NCI-H82 treated with DMSO at 0.1 percent for 48 hours (cell line): ENCODE measurements around the gene TGFBI.

Experiments used
- DNase-seq: peaks from one replicate; lab custom pipeline; 2025; ENCODE audit not compliant: unreplicated experiment; lab: John Stamatoyannopoulos, UW

The TGFBI gene

DNA sequence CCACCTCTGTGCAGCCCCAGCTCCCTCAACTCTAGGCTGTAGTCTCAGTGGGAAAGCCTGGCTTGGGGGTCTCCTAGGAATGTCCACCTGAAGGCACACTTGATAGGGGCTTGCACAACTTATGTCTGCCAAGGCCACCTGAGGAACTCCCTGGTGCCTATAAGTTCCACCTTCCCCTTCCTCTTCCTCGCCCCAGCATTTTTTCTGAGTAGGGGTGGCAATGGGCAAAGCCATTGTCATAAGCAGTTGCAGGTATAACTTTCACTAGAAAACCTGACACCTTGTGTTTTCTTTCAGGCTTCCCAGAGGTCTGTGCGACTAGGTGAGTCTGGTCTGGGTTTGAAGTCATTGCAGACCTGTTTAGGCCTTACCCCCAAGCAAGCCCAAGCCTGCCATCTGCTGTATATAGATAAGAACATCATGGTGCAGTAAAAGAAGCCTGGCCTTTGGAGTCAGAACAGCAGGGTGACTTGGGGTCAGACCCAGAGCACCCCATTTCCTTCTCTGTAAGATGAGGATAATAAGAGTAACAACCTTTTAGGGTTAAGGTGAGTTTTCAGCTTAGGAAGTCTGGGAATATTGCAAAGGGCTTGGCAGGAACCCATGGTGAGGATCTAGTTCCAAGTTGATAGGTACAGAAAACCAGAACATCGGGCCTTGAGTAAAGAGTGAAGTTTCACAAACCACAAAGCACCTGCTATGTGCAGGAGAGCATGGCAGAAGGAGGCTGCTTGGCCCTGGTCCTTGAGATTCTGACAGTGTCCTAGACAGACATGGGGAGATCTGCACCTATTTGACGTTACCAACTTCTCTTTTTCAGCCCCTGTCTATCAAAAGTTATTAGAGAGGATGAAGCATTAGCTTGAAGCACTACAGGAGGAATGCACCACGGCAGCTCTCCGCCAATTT is 33.8 kb downstream of the TGFBI start:
- no peak for DNase-seq

DNA sequence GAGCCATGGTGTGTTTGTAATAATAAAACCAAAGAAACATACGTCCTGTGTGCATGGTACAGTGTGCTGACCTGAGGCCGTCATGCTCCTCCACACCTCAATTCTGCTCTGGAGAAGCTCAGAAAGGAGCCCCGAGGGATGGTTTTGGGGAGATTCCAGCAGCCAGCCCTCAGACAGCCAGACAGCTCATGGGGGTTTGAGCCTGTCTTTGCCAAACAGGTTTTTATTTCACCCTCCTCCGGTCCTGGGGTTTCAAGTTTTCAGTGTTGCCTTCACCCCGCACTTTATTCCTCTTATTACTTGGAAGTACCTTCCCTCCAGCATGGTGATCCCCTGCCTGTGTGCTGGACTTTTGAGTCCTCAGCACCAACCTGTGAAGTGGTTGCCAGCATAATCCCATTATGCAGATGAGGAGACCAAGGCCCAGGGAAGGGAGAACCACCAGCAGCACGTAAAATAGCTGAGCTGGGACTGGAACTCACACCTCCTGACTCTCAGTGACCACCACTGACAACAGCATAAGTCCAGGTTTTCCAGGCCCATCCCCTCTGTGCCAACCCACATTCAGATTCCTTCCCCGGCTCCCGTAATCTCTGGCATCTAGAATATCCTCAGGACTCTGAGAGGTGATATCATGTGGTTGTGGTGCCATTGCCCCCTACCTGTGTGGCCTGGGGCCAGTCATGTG is 35.1 kb downstream of the TGFBI start:
- no peak for DNase-seq

DNA sequence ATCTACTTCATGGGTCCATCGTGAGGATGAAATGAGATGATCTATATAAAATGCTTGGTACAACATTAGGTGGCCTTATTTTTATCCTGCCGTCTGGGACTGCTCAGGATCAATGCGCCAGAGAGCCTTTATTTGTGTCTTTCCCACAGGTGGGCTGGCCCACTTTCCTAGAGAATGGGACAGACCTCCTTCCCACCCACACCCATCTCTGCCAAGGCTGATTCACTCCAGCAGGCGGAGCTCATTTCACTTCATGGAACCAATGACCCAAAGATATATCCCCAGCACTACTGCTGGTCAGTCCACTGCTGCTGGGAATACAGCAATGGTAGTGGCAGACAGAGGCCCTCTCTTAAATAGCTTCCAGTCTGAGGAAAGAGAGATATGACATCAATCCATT is 35.7 kb downstream of the TGFBI start:
- DNase-seq, result no peak

DNA sequence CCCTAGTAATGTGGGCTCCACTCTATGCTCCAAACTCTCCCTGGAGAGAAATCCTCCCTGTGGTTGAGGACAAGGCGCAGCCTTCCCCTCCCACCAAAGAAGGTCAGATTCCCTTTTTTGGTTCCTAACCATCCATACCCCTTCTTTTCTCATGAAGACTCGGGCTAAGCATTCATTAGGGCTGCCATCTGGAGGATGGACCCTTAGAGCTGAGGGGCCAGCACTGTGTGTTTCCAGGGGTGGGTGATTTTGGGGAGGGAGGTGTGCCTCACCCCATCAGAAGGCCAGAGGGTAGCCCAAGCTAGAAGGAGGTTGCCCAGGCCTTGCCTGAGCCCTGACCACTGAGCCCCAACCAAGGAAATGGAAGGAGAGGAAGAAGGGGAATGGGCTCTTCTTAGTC is 36.8 kb downstream of the TGFBI start:
- no peak for DNase-seq

DNA sequence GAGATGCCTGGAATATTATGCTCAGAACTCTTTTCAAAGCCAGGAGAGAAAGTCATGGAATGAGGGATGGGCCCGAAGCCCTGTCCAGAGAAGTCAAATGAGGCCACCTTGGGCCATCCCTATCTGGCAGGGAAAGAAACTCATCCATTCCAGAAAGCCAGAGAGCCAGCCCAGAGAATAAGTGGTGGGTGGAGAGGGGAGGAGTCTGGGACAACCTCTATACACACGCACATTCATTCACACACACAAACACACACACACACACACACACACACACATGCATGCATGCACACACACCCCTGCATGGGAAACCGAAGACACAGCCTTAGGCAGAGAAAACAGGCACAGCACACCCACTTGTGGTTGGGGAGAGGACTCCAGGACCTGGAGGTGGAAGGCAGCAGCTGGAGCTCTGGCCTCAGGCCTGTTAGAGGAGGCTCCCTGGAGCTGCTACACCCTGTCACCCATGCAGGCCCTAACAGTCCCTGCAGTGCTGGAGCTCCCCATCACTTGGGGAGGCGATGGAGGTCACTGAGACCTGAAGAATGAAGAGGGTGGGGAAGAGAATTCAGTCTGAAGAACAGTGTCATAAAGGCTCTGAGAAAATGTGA is 38.0 kb downstream of the TGFBI start:
- DNase-seq, result no peak

DNA sequence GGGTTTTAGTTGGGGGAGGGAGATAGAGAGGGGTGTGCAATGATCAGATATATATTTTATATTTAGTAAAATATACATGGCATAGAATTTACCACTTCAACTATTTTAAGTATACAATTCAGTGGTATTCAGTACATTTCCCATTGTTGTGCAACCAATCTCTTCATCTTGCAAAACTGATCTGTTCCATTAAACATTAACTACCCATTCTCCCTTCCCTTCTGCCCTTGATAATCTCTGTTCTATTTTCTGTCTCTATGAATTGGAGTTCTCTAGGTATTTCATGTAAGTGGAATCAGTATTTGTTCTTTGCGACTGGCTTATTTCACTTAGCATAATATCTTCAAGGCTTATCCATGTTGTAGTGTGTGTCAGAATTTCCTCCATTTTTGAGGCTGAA is 38.6 kb downstream of the TGFBI start:
- no peak for DNase-seq

DNA sequence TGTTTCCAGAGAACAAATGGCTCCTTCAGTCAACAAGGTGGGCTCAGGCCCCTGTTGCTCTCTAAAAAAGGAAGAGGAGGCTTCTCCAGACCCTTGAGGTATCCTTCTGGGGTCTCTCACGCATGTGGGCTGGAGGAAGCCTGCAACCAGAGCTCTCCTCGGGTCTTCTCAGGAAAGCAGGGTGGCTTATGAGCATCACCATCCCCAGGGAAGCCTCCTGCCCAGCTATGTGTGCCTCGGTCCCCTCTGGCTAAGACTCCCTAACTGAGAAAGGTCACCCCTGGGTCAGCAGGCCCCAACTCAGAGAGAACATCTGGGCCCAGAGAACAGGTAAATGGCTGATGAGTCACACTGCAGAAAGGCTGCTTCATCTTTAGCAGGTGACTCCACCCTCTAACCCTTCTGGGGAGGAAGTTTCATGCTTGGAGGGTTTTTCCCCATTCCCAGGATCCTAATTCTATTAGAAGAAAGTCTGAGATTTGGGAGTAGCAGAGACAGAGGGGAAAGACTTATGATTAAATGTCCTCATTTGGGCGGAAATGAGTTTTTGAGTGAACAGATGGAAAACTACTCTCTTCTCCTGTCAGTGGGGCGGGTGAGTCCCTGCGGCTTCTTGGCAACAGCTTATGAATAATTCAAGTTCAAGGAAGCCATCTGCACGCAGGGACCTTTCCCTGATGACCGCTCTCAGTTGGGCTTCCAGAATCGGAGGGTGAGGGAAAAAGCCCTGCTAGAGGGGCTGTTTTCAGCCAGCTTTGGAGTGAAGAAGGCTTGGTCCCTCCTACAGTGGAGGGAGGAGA is 41.9 kb downstream of the TGFBI start:
- DNase-seq, result no peak

DNA sequence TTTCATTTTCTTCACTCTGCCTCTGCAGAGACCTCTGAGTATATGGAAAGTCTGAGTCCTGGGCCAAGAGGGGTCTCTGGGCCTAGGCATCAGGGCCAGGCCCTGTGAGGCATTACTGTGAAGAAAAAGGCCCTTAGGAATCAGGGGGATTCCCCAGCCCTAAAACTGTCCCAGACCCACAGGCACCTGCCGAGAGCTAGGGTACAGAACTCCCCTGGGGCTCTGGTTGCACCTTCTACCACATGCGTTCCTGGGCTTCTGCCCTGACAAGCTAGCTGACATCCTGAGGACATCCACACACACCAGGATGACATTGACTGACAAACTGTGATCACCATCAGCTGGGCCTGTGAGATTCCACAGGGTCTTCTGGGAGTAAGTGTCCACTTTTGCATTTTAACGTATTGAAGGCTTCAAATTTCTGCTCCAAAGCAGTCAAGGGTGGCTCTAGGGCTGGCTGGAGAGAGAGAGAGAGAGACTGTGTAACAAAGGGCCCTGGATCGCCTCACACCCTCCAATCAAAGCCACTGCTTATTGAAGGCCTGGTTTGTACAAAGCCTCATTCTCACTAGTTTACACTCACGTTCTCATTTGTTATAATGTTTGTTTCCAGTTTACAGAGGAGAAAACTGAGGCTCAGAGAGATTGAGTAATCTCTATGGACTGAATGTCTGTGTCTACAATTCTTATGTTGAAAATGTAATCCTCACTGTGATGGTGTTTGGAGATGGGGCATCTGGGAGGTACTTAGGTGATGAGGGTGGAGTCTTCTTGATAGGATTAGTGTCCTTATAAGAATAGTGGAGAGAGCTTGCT is 45.1 kb downstream of the TGFBI start:
- peak; percentile 59 for DNase-seq

DNA sequence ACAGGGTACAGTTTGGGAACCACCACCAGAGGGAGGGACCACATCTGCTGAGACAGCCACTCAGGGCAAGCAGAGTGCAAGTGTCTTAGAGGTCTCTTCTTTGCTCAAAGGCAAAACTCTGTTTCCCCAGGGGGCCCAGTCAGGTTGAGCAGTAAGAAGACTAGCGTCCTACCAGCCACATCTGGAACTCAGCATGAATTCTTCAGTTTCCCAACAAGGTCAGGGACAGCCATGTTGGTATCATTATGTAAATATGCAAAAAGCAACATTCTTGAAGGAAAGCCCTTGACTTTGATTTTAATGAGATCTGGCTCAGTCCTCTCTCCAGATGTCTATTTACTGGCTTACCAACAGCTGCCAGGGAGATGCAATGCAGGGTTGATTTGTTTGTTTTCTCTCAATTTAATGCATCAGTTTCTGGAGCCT is 46.7 kb downstream of the TGFBI start:
- no peak for DNase-seq

DNA sequence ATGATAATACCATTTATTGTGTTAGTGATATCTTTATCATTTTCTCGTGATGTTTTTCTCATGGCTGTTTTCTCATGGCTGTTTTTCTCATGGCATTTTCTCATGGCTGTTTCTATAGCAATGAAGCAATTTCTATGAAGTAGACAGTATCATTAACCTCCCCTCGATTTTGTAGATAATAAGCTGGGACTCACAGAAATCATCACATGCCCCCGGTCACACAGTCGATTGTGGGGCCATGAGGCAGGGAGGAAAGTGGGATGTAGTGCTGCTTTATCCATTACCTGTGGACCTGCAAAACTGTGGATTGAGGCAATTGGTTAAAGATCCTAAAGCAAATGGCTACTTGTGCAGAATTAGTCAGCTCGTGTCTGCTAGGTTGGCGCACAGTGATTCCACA is 47.3 kb downstream of the TGFBI start:
- no peak for DNase-seq

DNA sequence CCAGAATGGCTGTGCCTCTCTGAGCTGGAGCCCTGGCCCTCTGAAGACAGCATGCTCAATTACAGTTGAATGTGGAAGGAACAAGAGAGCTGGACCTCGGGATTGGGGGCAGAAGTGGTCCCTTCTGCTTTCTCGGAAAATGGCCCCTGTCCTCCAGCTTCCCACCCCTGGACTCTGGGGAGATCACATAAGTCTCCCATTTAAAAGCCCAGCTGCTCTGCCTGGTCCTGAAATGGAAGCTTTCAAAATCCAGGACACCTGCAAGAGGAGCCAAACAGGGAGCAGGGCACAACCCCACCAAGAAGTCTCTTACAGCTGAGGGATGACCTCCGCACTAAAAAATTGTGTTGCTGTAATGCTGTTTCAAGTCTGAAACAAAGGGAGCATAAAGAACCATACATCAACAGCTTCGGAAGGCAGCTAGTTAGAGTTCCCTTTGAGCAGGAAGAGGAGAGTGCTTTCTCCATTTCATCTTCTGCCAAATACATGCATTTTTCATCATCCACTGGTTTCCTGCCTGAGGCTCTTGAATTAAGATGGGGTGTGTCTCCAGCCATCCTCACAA is 48.2 kb downstream of the TGFBI start:
- no peak for DNase-seq

DNA sequence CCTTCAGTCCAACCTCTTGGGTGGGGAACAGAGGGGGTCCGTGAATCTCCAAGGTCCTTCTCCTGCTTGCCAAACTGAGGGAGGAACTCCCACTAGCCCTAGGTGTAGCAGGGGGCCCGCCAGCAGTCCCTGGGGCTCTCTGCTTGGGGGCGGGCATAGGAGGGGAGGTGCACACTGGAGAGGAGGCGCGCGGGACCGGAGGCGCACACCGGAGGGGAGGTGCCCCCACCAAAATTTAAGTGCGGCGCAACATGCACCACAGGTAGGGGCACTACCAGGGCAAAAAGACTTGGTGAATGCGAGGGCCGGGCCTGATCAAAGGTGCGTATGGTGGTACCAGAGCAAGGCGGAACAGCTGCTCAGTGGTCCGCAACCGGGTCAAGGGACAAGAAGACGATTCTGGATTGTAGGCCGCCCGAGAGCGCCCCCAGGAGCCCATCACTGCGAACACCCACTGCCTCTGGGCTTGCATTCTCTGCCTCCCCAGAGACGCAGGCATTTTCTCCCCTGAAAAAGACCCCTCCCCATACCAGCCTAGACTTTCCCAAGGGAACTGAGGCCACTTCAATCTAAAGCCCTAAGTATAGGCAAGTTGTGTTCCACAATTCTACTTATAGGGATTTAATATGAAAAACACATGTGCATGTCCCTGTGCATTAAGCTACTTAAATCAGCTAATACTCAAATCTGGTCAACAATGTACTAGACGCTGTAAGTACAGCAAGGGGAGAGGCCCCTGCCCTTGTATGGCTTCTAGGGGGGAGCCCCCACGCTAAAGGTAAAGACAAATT is 50.6 kb downstream of the TGFBI start:
- DNase-seq, result peak; percentile 39

DNA sequence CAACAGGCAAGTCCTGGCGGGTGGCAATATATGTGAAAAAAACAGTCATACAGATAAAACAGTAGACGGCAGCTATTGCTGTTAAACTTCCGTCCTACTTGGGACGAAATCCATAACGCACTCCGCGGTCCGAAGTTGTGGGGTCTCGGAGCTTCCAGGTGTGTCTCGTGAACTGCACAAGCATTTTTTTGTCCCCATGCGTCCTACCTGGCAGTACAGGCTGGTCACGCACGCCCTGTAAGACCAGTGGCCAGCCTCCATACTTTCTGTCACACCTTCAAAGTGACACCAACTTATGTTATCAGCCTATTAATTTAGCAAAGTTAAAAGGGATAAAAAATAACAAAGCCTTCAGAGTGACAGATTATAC is 51.3 kb downstream of the TGFBI start:
- no peak for DNase-seq

DNA sequence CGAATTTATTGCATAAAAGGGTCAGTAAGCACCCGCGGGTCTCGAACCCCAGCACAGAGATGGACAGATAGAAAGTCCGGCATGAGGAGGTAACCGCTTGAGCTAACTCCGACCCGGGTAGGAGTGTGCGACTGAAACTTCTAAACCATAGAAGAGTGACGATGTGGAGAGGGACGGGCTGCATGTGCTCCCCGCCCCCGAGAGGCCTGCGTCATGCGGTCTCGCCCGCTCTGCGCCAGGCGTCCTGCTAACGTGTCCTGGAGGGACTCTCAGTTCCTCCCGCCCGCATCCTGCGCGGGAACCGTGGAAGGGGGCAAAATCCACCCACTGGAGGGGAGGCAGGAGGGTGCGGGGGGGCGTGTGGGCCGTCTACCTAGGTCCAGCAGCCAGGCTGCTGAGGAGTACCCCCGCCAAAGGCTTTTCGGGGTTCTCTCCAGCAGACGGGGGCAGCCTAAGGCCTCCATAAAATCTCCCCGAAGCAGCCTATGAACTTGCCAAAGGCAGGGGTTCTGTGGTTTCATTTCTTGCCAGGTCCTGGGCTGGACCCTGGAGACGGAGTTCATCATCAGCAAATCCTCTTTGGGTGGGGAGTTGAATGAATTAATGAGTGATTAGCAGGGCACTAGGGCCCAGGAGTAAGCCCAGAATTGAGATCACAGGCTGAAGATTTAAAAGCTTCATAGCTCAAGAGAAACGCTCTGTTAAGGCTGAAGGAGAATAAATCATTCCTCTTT is 51.9 kb downstream of the TGFBI start:
- peak; percentile 3 for DNase-seq

DNA sequence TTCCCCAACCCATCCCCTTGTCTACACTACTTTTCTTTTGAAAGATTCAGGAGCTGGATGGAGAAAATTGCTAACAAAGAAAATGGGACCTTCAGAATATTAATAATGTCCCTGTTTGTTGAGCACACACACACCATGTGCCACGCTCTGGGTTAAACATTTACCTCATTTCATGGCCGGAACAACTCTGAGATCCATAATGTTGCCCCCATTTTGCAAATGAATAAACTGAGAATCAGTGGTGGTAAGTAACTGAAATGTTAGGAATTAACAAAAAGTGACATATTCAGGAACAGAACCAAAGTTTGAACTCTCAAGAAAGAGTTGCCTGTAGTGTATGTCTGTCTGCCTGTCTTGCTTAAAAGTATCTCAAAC is 52.4 kb downstream of the TGFBI start:
- no peak for DNase-seq

DNA sequence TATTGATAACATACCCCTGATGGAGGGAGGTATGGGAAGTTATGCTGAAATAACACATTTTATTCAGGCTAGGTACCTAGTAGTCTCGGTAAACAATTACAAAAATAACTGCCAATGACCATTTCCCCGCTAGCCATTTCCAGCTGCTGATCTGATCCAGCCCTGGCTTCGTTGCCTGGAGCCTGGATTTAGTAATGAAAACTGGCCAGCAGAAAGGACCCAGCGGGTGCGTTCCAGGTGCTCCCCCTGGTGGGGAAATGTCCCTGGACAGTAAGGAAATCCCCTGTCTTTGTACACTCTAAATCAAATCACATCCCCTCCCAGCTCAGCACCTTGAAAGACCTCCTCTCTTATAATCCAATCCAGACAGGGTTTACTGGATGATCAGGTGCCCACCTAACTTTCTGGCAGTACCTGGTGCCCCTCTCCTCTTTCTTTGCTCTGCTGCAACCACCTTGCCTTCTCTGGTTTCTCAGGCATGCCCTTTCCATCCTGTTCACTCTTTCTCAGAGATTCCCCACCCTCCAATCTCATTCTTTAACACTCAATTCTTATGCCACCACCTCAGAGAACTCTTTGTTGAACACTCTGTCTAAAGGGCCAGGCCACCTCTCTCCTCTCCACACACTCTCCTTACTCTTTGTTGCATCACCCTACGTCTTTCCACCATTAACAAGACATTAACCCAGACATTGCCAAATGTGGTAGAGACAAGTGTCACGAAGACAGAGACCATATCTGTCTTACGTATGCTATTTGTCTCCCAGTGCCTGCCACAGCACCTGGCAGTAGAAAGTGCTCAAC is 53.8 kb downstream of the TGFBI start:
- DNase-seq, result peak; percentile 37

DNA sequence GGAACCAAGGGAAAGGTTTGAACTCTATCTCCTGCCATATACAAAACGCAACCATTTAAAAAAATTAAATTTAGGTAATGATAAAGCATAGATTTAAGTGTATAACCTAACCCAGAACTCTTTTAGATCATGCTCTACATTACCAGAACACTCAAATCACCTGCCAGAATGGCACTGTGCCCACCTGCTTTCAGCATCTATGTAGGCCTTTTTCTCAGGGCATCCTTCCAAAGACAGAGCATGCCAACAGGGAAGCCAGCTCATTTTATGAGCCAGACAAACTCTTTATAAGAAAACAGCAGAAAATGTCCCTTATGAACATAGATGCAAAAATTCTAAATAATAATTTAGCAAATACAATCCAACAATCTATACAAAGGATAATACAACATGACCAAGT is 55.9 kb downstream of the TGFBI start:
- no peak for DNase-seq
